HCT116 (cell line): ENCODE measurements around the gene MYRFL.

Experiments used
- ATF3 ChIP-seq: IDR thresholded peaks from 2 replicates; pipeline ENCODE4 v1.6.1; 2012
- CBX3 ChIP-seq: IDR thresholded peaks from 2 replicates; pipeline ENCODE4 v1.6.1; 2012; ENCODE audit warnings: low read depth
- CEBPB ChIP-seq: IDR thresholded peaks from 2 replicates; pipeline ENCODE4 v1.6.1; 2012; ENCODE audit warnings: low read depth
- CTCF ChIP-seq, 3 experiments: fragments of 200-600 bp in 1 of 3; sonication (generic) in 1 of 3; IDR thresholded peaks in 2 of 3; conservative IDR thresholded peaks in 1 of 3; 2 replicates each; pipeline ENCODE4 v1.5.1; 2012 to 2017; ENCODE audit warnings: low read depth in 2 of 3, low read length in 2 of 3, antibody characterized with exemption in 1 of 3, borderline replicate concordance in 1 of 3, control low read depth in 1 of 3, mild to moderate bottlenecking in 1 of 3, mixed read lengths in 1 of 3, mixed run types in 1 of 3, moderate library complexity in 1 of 3; ENCODE audit not compliant: insufficient read depth in 1 of 3
- ELF1 ChIP-seq: IDR thresholded peaks from 2 replicates; pipeline ENCODE4 v1.6.1; 2012; ENCODE audit warnings: low read depth, borderline replicate concordance
- EZH2 ChIP-seq: fragments of 200-600 bp; sonication (generic); IDR thresholded peaks from 2 replicates; pipeline ENCODE4 v1.6.1; 2017; ENCODE audit warnings: antibody characterized with exemption, mixed run types
- EZH2phosphoT487 ChIP-seq: fragments of 200-600 bp; IDR thresholded peaks from 2 replicates; pipeline ENCODE4 v1.6.1; 2018; ENCODE audit warnings: antibody characterized with exemption, borderline replicate concordance
- JUND ChIP-seq: IDR thresholded peaks from 2 replicates; pipeline ENCODE4 v1.6.1; 2012
- POLR2A ChIP-seq: IDR thresholded peaks from 2 replicates; pipeline ENCODE4 v1.7.0; 2011; ENCODE audit warnings: borderline replicate concordance; ENCODE audit not compliant: insufficient read depth, insufficient read length; ENCODE audit errors: extremely low read depth
- POLR2AphosphoS5 ChIP-seq: IDR thresholded peaks from 2 replicates; pipeline ENCODE4 v1.6.1; 2011; ENCODE audit warnings: mild to moderate bottlenecking, low read depth, low read length, moderate library complexity
- ZBTB33 ChIP-seq: IDR thresholded peaks from 2 replicates; pipeline ENCODE4 v1.6.1; 2011; ENCODE audit warnings: mild to moderate bottlenecking, low read length, moderate library complexity; ENCODE audit not compliant: insufficient replicate concordance; ENCODE audit errors: extremely low read depth
- ZFX ChIP-seq: fragments of 450-650 bp; IDR thresholded peaks from 2 replicates; pipeline ENCODE4 v1.6.1; 2017

- TF ChIP-seq ZFX (no peak), EZH2 (no peak), CEBPB (no peak), CTCF (IDR thresholded peaks at IDR 0.05 in 2 of 3, conservative IDR thresholded peaks at IDR 0.05 in 1 of 3; ENCODE audit: borderline replicate concordance in 1 of 3, insufficient read depth in 1 of 3, low read depth in 2 of 3, low read length in 2 of 3) (no peak), CBX3 (no peak), POLR2AphosphoS5 (no peak), EZH2phosphoT487 (no peak), JUND (no peak), ELF1 (no peak), POLR2A (no peak), ZBTB33 (no peak), ATF3 (no peak)
These were observed 107.9 kb downstream of the MYRFL start for GRCh38 chr12:69932676-69933552.
